CD14-positive monocyte (primary cell): ENCODE measurements around the gene OR52N4. TPM values are rescaled to one million over a fixed set of nuclear protein-coding genes. Genes with fewer than 3 reads are reported as not detected.

Experiments
- DNase-seq, 3 donors: peaks; one replicate each; pipeline ENCODE4 v3.0.0-alpha.2; 2011 to 2022
- H2AFZ ChIP-seq: 2 replicates; pipeline ENCODE4 v1.6.0; 2012; ENCODE audit warnings: mild to moderate bottlenecking, low read depth, low read length, inconsistent platforms; ENCODE audit not compliant: insufficient read depth, poor library complexity, severe bottlenecking
- H3K27ac ChIP-seq, 2 donors: 1 replicate in 1 of 2; 2 replicates in 1 of 2; pipeline ENCODE4 v1.5.1; 2012 to 2013; ENCODE audit warnings: low read length in 2 of 2, control low read depth in 1 of 2, inconsistent platforms in 1 of 2, low read depth in 1 of 2, mild to moderate bottlenecking in 1 of 2
- H3K27me3 ChIP-seq, 2 donors: one replicate each; pipeline versions ENCODE4 v1.6.0 to v1.6.1; 2011 to 2013; ENCODE audit warnings: low read length in 2 of 2; ENCODE audit not compliant: control insufficient read depth in 2 of 2, insufficient read depth in 2 of 2
- H3K36me3 ChIP-seq, 2 donors: replicated peaks in 1 of 2; 1 replicate in 1 of 2; 2 replicates in 1 of 2; pipeline versions ENCODE4 v1.5.1 to v1.6.1; 2012 to 2013; ENCODE audit warnings: low read length in 2 of 2, control low read depth in 1 of 2, inconsistent platforms in 1 of 2, mild to moderate bottlenecking in 1 of 2; ENCODE audit not compliant: insufficient read depth in 2 of 2, control insufficient read depth in 1 of 2
- H3K4me1 ChIP-seq, 2 donors: 1 replicate in 1 of 2; 2 replicates in 1 of 2; pipeline versions ENCODE4 v1.5.1 to v1.6.1; 2012 to 2013; ENCODE audit warnings: low read length in 2 of 2, control low read depth in 1 of 2, inconsistent platforms in 1 of 2, mild to moderate bottlenecking in 1 of 2, moderate library complexity in 1 of 2; ENCODE audit not compliant: insufficient read depth in 2 of 2, control insufficient read depth in 1 of 2
- H3K4me2 ChIP-seq: replicated peaks from 2 replicates; pipeline ENCODE3; 2012; ENCODE audit warnings: low read length, moderate library complexity, mild to moderate bottlenecking; ENCODE audit not compliant: poor library complexity, severe bottlenecking; ENCODE audit errors: extremely low read depth
- H3K4me3 ChIP-seq, 3 experiments: fragments of 200-600 bp in 1 of 3; sonication (generic) in 1 of 3; replicated peaks in 1 of 3; 1 replicate in 2 of 3; 2 replicates in 1 of 3; pipeline ENCODE4 v1.5.1; 2011 to 2013; ENCODE audit warnings: low read length in 3 of 3, mild to moderate bottlenecking in 3 of 3, control low read depth in 2 of 3, low read depth in 2 of 3, inconsistent platforms in 1 of 3, moderate library complexity in 1 of 3
- H3K79me2 ChIP-seq: 2 replicates; pipeline ENCODE4 v1.6.0; 2012; ENCODE audit warnings: mild to moderate bottlenecking, control low read depth, inconsistent platforms, low read length, moderate library complexity; ENCODE audit not compliant: insufficient read depth
- H3K9ac ChIP-seq: 2 replicates; pipeline ENCODE4 v1.6.0; 2017; ENCODE audit warnings: low read length, mild to moderate bottlenecking; ENCODE audit not compliant: insufficient read depth, poor library complexity, severe bottlenecking
- H3K9me3 ChIP-seq, 2 donors: replicated peaks in 1 of 2; 1 replicate in 1 of 2; 2 replicates in 1 of 2; pipeline versions ENCODE4 v1.5.1 to v1.6.1; 2012 to 2013; ENCODE audit warnings: low read length in 2 of 2, control low read depth in 1 of 2; ENCODE audit not compliant: control insufficient read depth in 1 of 2, insufficient read depth in 1 of 2
- H4K20me1 ChIP-seq: 2 replicates; pipeline ENCODE4 v1.6.0; 2012; ENCODE audit warnings: mild to moderate bottlenecking, low read length, control low read depth, moderate library complexity; ENCODE audit not compliant: insufficient read depth
- H3K27ac Mint-ChIP-seq, 7 donors: one replicate each; pipeline ENCODE4 v1.8.0; 2020; ENCODE audit warnings: mild to moderate bottlenecking in 7 of 7, mixed read lengths in 7 of 7, moderate library complexity in 6 of 7, inconsistent platforms in 2 of 7
- H3K27me3 Mint-ChIP-seq, 3 donors: one replicate each; pipeline ENCODE4 v1.8.0; 2021 to 2022; ENCODE audit warnings: low read depth in 3 of 3, mild to moderate bottlenecking in 3 of 3, mixed read lengths in 3 of 3, moderate library complexity in 3 of 3, inconsistent platforms in 1 of 3
- H3K36me3 Mint-ChIP-seq, 2 donors: one replicate each; pipeline ENCODE4 v1.8.0; 2020; ENCODE audit warnings: mixed read lengths in 2 of 2, inconsistent platforms in 1 of 2, mild to moderate bottlenecking in 1 of 2
- H3K4me1 Mint-ChIP-seq: one replicate; pipeline ENCODE4 v1.8.0; 2020; ENCODE audit warnings: mild to moderate bottlenecking, mixed read lengths
- H3K4me3 Mint-ChIP-seq, 2 donors: one replicate each; pipeline ENCODE4 v1.8.0; 2020; ENCODE audit warnings: mild to moderate bottlenecking in 2 of 2, mixed read lengths in 2 of 2, moderate library complexity in 1 of 2
- H3K9me3 Mint-ChIP-seq, 7 donors: one replicate each; pipeline ENCODE4 v1.8.0; 2020 to 2022; ENCODE audit warnings: mixed read lengths in 7 of 7, mild to moderate bottlenecking in 6 of 7, moderate library complexity in 6 of 7, inconsistent platforms in 2 of 7
- CTCF ChIP-seq: fragments of 200-600 bp; IDR thresholded peaks from one replicate; pipeline ENCODE4 v1.8.0; 2022; ENCODE audit warnings: antibody characterized with exemption, mild to moderate bottlenecking
- WGBS: methylation state at CpG from one replicate; pipeline ENCODE4 v1.1.5; 2013; ENCODE audit warnings: missing lambda C conversion rate; ENCODE audit not compliant: insufficient coverage; 5-methylcytosine and 5-hydroxymethylcytosine counted together
- intact Hi-C, 2 donors: fragments of 100-400 bp; cut with micrococcal nuclease; formaldehyde crosslinking; loops; one replicate each; pipeline versions ENCODE4 v1.15.0 to v1.15.1; 2023
- polyA plus RNA-seq, 3 donors: library from polyadenylated mRNA; depleted of rRNA in 1 of 3; unstranded in 2 of 3; stranded (reverse) in 1 of 3; fragments of 300-500 nt in 2 of 3; fragments of >200 nt in 1 of 3; fragmentation: Illumina TruSeq in 2 of 3; gene quantifications; 1 replicate in 2 of 3; 2 replicates in 1 of 3; pipeline ENCODE4 v1.2.3, GENCODE V29; 2012 to 2021

Gene OR52N4
- polyA plus RNA-seq, 3 donors = 0.24 to 0.31 TPM; not detected in 1

- Histone ChIP-seq H3K4me1 (no peaks in the 10 kb centered on the region), H3K9me3 (no peaks in the 10 kb centered on the region), H3K4me3 (no peak within 1 kb of the TSS), H3K4me2 (no peak within 1 kb of the TSS), H3K79me2 (no peaks in the 10 kb centered on the region), H3K9ac (no peak within 1 kb of the TSS), H2AFZ (no peak within 1 kb of the TSS), H3K27ac (no peak within 1 kb of the TSS), H3K27me3 (no peaks in the 10 kb centered on the region), H3K36me3 (no peaks in the 10 kb centered on the region), H4K20me1 (no peaks in the 10 kb centered on the region)
- H3K27ac Mint-ChIP-seq = no peak within 1 kb of the TSS
- TF ChIP-seq CTCF = no peak
- H3K4me1 Mint-ChIP-seq = no peaks in the 10 kb centered on the region
- peaks cover 0 to 2% (median 2%) of the 10 kb centered on the region in 3 donors for H3K27me3 Mint-ChIP-seq
- WGBS = 100% methylated on average over 2 of the region's 3 CpGs
- H3K9me3 Mint-ChIP-seq = peaks cover 0 to 3% (median 0%) of the 10 kb centered on the region in 7 donors
- H3K36me3 Mint-ChIP-seq = no peaks in the 10 kb centered on the region
- H3K4me3 Mint-ChIP-seq = no peak within 1 kb of the TSS
- no peak for DNase-seq
- intact Hi-C loops = loop anchor here in 1 of 2 donors (10.0 kb wide), 1 partner anchor 1136 kb away; no protein-coding TSS in a partner anchor
Observed at GRCh38 chr11:5791165-5791564, 37.1 kb downstream of the OR52N4 start, which contains the start of gene OR52N1. TSS of gene OR52N1 (minus strand) at chr11:5791265. CDS start at chr11:5788816, 2,449 bp downstream.

DNA sequence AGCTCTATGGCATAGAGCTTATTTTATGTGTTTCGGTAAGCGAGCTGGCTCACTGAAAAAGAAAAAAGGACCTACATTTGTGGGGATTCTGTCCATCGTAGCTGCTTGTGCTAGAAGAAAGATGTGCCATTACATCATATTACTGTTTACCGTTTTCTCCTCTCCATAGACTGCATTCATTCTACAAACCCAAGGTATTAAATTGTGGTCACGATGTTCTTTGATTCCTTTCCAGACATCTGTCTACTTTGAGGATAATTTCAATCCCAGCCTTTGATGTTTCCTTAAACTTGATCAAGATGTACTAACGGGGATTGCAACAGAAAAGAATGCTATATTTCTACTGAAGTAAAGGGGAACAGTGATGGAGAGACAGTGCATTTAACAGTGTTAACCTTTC is 42.5 kb downstream of the OR52N4 start:
- no peak overlapping the region for H2AFZ ChIP-seq
- H3K27me3 Mint-ChIP-seq = peaks cover 0 to 2% (median 0%) of the 10 kb centered on the region in 3 donors

More for the DNA sequence above, 42.5 kb downstream of the OR52N4 start:
- H3K4me3 Mint-ChIP-seq = no peak overlapping the region
- H3K79me2 ChIP-seq = no peaks in the 10 kb centered on the region
- no peak overlapping the region for H3K9ac ChIP-seq
- DNase-seq = no peak
- H3K36me3 Mint-ChIP-seq = no peaks in the 10 kb centered on the region
- no peak overlapping the region for H3K4me3 ChIP-seq
- no peak for TF ChIP-seq CTCF
- H3K4me1 Mint-ChIP-seq = peaks cover 3% of the 10 kb centered on the region
- no peaks in the 10 kb centered on the region for H3K9me3 ChIP-seq
- no peaks in the 10 kb centered on the region for H4K20me1 ChIP-seq
- H3K27me3 ChIP-seq = no peaks in the 10 kb centered on the region
- H3K27ac ChIP-seq = no peak overlapping the region
- H3K4me1 ChIP-seq = no peaks in the 10 kb centered on the region
- H3K27ac Mint-ChIP-seq = no peak overlapping the region
- no CpG with 5 or more reads among the region's 6 CpGs for WGBS
- H3K4me2 ChIP-seq = no peak overlapping the region
- H3K9me3 Mint-ChIP-seq = peaks cover 0 to 3% (median 1%) of the 10 kb centered on the region in 7 donors
- no peaks in the 10 kb centered on the region for H3K36me3 ChIP-seq
- intact Hi-C loops = loop anchor here in 1 of 2 donors (10.0 kb wide), 1 partner anchor 1142 kb away; no protein-coding TSS in a partner anchor
